ENCODE results near the gene KSR2.

GRCh38 chr12:118017926-118018325, 49.1 kb upstream of the KSR2 start:
- TF ChIP-seq POLR2AphosphoS5 (IDR thresholded peaks at IDR 0.05; ENCODE audit: insufficient read depth, low read depth, low read length) (no peak), CTCF (IDR thresholded peaks at IDR 0.05; ENCODE audit: extremely low read depth in 1 of 2, insufficient read depth in 1 of 2, low read depth in 1 of 2, low read length in 2 of 2) (no peak), FOS (IDR thresholded peaks at IDR 0.05; ENCODE audit: borderline replicate concordance, insufficient read depth, low read length) (no peak), POLR2A (IDR thresholded peaks at IDR 0.05; ENCODE audit: low read depth, low read length) (no peak), MYC (IDR thresholded peaks at IDR 0.05; ENCODE audit: low read depth, low read length) (no peak), EZH2 (IDR thresholded peaks at IDR 0.05; ENCODE audit: borderline replicate concordance, low read depth, low read length, severe bottlenecking) (no peak)

Measured in endothelial cell of umbilical vein (primary cell).